ENCODE results near the gene DLX4.

Gene DLX4

DNA sequence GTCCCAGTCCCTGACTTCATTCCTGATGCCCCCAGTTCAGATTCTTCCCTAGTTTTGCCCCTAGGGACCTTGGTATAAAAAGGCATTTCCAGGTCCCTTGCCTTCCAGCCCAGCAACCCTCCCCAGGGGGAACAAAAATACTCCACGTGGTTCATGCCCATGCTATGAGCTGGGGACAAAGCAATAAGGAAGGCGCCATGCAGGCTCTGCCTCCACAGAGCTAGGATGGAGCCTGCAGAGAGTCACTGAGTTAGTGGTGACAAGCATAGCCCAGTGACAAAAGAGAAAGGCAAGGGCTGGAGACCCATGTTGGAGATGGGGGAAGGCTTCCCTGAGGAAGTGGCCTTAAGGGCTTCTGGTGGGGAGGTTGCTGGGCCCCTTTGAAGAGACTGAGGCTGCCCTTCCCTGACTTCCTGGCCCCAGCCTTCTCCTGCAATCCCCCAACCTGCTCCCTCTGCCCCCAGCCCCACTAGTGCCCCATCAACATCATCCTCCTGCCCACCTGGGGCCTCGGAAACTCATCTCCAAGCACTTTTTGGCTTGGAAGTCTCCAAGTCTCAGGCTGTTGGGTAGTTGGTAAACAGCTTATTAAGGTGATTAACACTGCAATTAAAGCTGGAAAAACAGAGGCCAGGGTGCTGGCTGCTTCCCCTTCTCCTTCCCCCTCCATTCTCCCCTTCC, 16.5 kb downstream of the DLX4 start:
- DNase-seq (ENCODE audit: low read depth, low spot score), result no peak
- H3K27ac ChIP-seq, result no peak overlapping the region

DNA sequence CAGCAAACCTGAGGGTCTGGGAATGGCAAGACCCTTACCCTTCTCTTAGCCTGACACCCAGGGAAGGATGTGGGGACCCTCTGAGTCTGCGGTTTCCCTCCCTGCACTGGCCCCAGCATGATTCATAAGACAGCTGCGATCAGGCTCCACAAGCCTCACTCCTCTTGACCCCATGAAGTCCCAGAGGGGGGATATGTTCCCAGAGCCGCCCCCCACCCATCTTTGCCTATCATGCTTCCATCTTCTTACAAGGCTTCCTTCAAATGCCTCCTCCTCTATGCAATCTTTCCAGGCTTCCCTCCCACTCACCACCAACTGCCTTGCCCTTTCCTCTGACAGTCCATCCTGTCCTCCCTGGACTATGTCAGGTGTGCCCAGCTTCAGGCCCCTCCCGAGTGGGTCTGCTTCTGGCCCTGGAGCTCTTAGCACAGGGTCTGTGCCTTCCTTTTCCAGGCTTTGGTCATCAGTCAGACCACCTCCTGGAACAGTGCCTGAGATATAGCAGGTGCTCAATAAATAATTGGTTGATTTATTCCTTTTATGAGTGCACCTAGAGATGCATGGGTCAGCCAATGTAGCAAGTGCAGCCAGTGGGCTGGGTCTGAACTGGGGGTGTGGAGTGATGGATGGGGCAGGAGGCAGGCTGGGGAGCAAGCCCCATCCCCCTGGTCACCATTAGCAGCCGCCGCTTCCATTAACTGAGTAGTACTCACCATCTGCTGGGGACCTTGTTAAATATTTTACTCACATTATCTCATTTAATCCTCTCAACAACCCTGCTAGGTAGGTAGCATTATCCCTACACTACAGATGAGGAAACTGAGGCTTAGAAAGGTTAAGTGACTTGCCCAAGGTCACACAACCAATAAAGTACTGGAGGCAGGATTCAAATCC, 17.7 kb downstream of the DLX4 start:
- no peak for DNase-seq (ENCODE audit: low read depth, low spot score)
- no peak overlapping the region for H3K27ac ChIP-seq

DNA sequence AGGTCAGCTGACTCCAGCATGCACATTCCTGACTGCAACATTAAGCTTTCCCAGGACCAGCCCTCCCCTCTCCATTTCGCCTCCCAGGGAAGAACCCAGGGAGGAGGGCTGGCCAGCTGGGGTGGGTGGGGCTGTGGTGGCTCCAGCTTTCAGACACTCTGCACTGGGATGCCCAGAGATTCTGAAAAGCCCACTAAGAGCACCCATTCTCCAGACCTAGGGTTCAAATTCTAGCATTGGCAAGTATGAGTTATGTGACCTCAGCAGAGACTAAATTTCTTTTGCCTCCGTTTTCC, 18.2 kb downstream of the DLX4 start:
- no peak overlapping the region for H3K27ac ChIP-seq
- DNase-seq (ENCODE audit: low read depth, low spot score), result no peak

DNA sequence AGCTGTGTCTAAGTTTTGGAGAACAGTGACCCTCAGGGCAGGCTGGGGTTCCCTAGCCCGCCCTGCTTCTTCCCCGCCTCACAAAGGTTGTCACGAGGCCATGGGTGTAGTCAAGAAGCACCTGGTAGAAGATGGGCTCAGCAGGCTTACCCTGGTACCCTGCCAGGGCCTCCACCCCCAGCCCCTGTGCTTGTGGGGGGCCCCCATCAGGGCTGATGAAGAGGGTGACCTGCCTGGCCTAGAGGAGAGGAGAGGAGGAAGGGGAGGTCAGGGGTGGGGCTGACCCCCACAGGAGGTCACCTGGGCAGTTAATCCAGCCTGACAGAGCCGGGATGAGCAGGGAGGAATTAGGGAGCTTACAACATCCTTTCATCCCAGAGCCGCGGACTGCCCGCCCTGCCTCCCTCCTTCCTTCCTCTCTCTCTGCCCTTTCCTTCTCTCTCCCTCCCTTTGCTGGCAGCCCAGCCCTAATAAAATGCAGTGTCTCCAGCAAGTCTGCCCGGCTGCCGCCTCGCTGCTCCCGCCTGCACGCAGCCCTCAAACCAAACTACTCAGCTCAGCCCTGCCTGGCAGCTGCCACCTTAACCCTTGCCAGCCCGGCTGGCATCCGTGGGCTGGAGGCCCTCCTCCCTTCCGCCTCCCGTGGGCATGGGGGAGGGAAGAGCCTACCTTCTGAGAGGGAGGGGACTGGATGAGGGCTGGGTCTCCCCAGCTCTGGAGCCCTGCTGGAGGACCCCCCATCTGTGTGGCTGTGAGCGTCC, 18.9 kb downstream of the DLX4 start:
- H3K27ac ChIP-seq, result no peak overlapping the region
- no peak for DNase-seq (ENCODE audit: low read depth, low spot score)

DNA sequence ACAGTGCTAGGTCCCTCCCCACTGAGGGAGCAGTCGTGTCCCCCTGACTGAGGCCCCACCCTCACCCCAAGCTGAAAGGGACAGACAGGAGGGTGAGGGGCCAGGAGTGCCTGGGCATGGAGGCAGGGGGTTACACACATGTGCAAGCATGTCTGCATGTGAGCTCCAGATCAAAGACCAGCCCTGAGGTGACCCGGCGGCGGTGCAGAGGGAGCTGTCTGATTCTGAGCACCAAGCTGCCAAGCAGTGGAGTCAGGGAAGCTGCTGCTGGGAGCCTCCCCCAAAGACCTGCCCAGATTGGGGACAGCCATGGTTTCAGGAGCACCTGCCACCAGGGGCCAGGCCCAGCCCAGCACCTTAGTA, 20.5 kb downstream of the DLX4 start:
- no peak for DNase-seq (ENCODE audit: low read depth, low spot score)
- no peak overlapping the region for H3K27ac ChIP-seq

DNA sequence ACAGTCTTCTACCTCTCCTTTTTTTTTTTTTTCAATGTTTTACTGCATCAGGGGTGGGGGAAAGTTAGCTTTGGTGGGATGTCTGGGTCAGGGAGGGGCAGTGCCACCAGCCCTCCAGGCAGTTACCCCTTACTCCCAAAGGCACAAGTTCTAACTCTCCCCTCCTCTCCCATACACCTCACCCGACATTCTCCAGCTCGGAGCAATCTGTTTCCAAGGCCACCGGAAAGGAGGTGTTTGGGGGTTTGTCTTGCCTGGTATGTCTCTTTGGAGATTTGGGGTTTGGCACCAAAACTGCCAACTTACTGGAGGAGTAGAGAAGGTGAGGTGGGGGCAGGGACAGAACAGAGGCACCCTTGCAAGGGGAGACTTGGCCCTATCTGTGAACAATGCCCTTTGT, 21.3 kb downstream of the DLX4 start:
- no peak for DNase-seq (ENCODE audit: low read depth, low spot score)
- no peak overlapping the region for H3K27ac ChIP-seq

DNA sequence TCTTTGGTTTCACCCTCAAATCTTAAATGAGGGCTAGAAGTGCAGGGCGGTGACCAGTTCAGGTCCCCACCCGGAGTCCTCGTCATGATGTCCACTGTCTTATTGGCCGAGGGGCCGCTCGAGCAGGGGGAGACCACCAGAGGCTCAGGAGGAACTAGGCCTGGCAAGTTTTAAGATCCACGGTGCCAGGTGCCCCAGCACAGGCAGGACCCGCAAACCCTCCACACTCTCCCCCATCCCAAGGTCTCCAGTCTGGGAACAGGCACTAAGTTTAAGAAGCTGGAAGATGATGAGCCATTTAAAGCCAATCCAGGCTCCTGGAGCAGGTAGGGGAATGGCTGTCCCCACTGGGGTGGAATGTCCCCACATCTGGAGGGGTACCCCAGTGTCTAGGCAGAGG, 21.9 kb downstream of the DLX4 start:
- H3K27ac ChIP-seq, result no peak overlapping the region
- no peak for DNase-seq (ENCODE audit: low read depth, low spot score)

DNA sequence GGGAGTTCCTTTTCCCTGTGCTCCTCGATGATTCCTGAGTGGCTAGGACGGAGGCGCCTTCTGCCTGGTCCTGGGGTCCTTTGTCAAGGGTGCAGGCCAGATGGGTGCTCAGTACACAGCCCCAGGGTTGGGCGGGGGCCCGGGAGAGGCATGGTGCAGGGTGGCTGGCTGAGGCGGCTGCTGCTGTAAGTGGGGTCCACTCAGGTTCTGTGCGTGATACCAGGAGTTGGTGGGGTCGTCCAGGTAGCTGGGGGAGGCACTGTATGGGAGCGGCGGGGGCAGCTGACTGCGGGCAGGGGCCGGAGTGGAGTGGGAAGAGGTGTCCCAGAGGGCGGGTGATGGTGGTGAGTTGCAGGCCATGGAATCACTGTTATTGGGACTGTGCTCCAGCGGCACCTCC, 22.4 kb downstream of the DLX4 start:
- DNase-seq (ENCODE audit: low read depth, low spot score), result no peak
- no peak overlapping the region for H3K27ac ChIP-seq

DNA sequence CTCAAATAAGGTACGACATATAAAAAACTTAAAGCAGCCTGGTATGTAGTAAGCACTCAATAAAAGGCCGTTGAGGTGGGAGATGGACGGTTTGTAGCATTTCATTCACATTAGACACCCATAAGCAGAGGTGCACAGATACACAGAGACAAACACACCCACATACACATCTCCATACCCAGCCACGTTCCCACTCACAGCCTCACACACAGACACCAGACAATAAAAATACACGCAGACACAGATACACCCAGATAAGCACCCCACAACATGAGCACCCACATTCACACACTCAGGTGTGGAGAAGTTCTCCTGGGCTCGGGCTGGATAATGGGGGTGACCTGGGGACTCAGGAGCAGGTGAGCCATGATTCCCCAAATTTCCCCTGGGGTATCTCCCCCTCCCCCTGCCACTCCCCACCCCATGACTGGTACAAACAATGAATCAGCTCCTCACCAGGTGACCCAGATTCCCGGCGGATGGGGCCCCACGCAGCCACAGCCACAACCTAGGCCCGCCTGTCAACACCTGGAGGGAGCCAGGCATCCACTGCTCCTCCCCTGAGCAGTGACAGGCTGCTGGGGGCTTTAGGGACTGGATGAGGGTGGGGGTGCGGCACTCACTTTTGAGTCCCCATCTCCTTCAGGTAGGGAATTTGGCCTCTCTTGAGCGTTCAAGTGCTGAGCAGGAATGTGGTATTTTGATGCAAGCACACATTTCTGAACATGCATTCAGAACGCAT, 23.4 kb downstream of the DLX4 start:
- H3K27ac ChIP-seq, result no peak overlapping the region
- no peak for DNase-seq (ENCODE audit: low read depth, low spot score)

DNA sequence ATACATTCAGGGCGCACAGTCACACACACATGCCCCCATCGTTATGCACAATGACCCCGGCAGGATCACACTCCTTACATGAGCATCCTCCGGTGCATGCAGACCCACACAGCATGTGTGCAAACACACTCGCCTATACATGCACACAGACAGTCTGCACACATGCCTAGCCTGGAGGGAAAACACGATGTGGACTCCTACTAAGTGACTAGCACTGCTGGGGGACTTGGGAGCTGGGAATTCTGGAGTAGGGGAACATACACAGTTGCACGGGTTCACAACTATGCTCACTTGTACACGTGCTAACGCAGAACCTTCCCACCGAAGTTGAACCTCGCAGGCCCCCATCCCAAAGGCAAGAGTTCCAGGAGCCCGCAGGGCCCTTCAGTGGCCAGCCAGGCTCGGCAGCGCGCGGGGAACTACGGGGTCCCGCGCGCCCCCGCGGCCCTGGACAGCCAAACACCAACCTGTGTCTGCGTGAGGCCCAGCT, 24.0 kb downstream of the DLX4 start:
- H3K27ac ChIP-seq, result no peak overlapping the region
- DNase-seq (ENCODE audit: low read depth, low spot score), result no peak

DNA sequence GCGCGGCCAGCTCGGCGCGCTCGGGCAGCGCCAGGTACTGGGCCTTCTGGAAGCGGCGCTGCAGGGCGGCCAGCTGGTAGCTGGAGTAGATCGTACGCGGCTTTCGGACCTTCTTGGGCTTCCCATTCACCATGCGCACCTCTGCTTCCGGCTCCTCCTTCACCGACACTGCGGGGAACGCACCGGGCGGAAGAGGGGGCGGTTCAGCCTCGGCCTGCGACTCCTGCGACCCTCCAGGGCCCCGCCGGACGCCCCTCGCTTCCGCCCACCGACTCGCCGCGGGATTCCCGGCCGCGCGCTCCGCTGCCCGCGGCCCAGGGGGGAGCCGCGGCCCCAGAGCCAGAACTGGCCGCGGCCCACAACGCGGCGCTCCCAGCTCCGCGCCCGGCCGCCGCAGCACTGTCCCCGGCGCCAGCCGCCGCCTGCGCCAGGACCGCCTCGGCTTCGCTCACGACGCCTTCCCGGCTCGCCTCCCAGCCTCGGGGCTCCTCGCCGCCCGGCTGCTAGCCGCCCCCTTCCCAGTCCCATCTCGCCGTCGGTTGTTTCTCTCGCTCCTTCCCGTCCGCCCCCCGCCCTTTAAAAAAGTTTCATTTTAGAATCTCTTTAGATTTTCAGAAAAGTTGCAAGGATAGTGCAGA, 24.6 kb downstream of the DLX4 start:
- no peak for DNase-seq (ENCODE audit: low read depth, low spot score)
- H3K27ac ChIP-seq, result no peak overlapping the region

DNA sequence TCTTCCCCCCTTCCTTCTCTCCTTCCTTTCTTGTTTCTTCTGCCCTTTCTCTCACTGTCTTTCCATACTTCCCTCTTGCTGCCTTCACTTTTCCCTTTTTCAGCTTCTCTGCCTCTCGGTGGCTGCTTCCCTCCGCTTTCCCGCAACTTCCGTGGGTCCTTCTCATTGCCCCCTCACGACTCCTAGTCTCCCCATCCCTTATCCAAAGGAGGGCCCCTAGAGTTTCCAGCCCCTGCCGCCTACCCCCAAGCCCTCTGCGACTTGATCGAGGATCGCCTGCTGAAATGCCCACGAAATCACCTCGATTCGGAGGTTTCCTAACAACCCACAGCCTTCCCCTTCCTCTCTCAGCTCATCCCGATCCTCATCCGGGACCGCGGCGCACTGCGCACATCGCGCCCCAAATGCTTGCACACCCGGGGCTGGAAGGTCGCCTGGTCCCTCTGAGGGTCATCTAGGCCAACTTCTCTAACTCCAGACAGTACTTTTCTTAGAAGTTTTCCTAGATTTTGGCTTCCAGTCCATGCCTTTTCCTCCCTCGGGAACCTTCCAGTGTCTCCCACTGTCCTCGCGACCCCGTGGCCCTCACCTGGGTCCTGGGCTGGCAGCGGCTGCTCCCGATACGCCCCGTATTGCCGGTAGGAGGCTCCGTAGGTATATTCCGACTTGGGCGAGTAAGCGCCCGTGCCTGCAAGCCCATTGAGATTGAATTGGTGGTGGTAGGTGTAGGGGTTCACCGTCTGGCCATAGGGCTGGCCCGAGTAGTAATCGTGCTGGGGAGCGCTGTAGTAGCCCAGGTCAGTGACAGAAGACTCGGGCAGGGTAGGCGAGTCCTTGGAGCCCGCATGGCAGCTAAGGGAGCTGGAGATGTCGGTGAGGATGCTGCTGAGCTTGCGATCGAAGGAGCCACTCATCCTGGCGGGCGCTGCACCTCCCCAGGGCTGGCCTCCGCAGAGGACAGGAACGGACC, 25.4 kb downstream of the DLX4 start:
- no peak for DNase-seq (ENCODE audit: low read depth, low spot score)
- H3K27ac ChIP-seq, result no peak overlapping the region

DNA sequence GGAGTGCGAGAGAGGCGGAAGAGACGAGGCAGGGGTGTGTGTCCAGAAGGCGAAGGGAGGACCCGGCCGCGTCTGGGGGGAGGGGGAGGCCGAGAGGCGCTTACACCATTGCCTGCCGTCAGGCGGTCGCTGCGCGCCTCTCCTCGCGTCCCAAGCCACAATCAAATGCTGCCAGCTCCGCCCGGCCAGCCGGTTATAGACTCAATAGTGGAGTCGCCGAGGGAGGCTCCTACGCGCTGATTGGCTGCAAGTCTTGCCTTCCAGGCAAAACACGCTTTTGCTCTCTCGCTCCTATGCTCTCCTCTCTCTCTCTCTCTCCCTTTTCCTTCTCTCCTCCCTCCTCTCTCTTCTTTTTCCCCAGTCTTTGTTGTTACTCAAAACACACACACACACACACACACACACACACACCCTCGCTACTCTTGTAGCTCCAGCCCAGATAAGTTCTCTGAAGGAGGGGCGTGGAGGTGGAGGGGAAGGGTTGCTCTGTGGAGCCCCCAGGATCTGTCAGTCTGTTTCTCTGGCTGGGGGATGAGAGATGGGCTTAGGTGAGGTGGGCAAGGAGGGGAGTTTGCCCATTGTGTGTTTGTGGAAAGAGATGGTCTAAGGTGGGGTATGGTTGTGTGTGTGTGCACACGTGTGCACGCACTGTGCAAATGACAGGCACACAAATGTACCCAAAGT, 26.2 kb downstream of the DLX4 start, which contains the start of gene DLX3:
TSS of gene DLX3 (minus strand) at position 170 of the 684 bp plus-strand sequence. CDS start 226 bp downstream, outside the sequence.
- H3K27ac ChIP-seq, result no peak within 1 kb of the TSS
- peak; percentile 43 for DNase-seq (ENCODE audit: low read depth, low spot score)

DNA sequence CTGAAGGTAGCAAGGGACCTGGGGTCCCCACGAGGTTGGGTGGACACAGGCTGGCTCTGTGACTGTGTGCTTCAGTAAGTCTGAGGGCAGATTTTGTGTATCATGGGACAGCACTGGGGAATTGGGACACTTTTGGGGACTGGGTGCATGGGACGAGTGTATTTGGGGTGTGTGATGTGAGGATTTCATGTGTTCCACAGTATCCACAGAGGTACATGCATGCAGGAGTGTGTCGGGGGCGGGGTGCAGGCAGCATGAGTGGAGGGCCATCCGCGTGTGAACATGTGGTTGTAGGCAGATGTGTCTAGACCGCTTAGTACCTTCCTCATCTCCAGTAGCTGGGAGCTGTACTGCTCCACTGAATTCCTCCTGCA, 27.1 kb downstream of the DLX4 start:
- DNase-seq (ENCODE audit: low read depth, low spot score), result no peak
- H3K27ac ChIP-seq, result no peak overlapping the region

DNA sequence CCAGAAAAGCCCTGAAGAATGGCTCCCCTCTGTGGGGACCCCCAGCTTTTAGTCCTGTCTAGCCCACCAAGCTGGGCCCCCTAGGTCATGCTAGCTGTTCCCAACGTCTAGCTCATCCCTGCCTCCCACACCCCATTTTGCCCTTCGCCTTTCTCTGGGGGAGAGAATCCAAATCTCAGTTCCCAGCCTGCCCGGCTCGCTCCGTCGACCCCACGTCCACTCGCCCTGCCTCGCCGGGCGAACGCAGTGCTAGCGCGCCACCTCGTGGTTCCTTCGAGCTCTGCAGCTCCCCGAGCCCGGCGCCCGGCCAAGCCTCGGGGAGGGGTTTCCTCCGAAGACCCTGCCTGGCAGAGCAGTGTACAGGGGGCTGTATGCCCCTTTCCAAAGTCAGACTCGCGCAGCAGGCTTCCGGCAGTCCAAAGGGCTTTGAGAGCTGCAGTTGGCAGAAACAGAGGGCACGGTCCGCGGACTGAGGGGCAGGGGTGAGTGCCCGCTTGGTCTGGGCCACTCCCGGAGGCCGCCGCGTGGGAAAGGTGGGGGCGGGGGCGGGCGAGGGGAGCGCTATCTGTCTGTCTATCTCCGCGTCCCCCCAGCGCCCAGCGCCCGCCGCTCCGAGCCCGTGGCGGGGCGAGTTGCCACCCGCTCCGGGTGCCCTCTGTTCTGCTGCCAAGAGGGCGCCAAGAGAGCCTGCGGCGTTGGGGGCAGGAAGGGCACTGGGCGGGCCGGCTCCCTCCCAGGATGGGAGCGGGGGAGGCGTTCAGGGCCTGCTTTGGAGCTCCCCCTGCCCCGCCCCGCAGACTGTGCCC, 27.7 kb downstream of the DLX4 start:
- no peak overlapping the region for H3K27ac ChIP-seq

DNA sequence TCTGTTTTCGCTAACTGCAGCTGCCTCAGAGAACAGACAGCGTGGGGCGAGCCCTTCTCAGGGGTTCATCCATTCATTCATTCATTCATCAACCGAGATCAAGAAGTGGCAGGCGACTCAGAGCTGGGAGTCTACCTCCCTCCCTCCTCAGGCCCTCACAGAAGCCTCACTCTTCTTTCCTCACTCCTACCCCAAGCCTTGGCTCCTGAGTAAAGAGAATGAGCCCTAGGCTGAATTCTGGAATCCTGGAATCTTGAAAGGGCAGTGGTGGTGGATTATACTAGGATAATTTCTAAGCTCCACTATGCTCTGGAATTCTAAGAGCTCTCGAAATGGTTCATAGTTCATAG, 28.3 kb downstream of the DLX4 start:
- no peak for DNase-seq (ENCODE audit: low read depth, low spot score)
- H3K27ac ChIP-seq, result no peak overlapping the region

More for the DNA sequence above, 27.7 kb downstream of the DLX4 start:
- no peak for DNase-seq (ENCODE audit: low read depth, low spot score)
